NCI-H2029 treated with DMSO at 0.1 percent for 48 hours (cell line): ENCODE measurements around the gene SP2.
A peak's percentile ranks its signal among the peaks of the same experiment; 100 is the strongest.
"Not testable (repeated sequence)": the region's sequence is repeated elsewhere in the genome, so short reads cannot be mapped to it uniquely, and the experiment has no call there.

Source experiments
- DNase-seq: peaks from one replicate; lab custom pipeline; 2025; lab: John Stamatoyannopoulos, UW

SP2 gene

GRCh38 chr17:47891545-47892088 is 4.4 kb upstream of the SP2 start:
- DNase-seq = no peak

GRCh38 chr17:47894498-47895346 is 1.3 kb upstream of the SP2 start:
- no peak for DNase-seq

- peak; percentile 3 for DNase-seq
Measured at GRCh38 chr17:47895347-47895855, 635 bp upstream of the SP2 start.

- peak; percentile 25 for DNase-seq
Measured at GRCh38 chr17:47896672-47897490, 845 bp downstream of the SP2 start.

- no peak for DNase-seq
Measured at GRCh38 chr17:47897561-47897960, 1.5 kb downstream of the SP2 start.

GRCh38 chr17:47898241-47898640 is 2.2 kb downstream of the SP2 start:
- no peak for DNase-seq

- DNase-seq = no peak
Measured at GRCh38 chr17:47899643-47900042, 3.6 kb downstream of the SP2 start.

- no peak for DNase-seq
Measured at GRCh38 chr17:47901423-47901822, 5.4 kb downstream of the SP2 start.

GRCh38 chr17:47902039-47902744 is 6.2 kb downstream of the SP2 start:
- no peak for DNase-seq

- DNase-seq = no peak
Measured at GRCh38 chr17:47905221-47905733, 9.2 kb downstream of the SP2 start.

GRCh38 chr17:47906443-47906842 is 10.4 kb downstream of the SP2 start:
- no peak for DNase-seq

GRCh38 chr17:47907932-47908562 is 12.0 kb downstream of the SP2 start:
- no peak for DNase-seq

GRCh38 chr17:47913050-47913449 is 17.0 kb downstream of the SP2 start:
- DNase-seq = no peak

GRCh38 chr17:47914306-47914948 is 18.4 kb downstream of the SP2 start:
- DNase-seq = no peak

GRCh38 chr17:47915776-47916398 is 19.9 kb downstream of the SP2 start:
- DNase-seq = no peak

GRCh38 chr17:47916489-47917208 is 20.6 kb downstream of the SP2 start:
- DNase-seq = no peak

- no peak for DNase-seq
Measured at GRCh38 chr17:47917581-47917980, 21.5 kb downstream of the SP2 start.

- DNase-seq = no peak
Measured at GRCh38 chr17:47918006-47918405, 22.0 kb downstream of the SP2 start.

GRCh38 chr17:47918991-47919390 is 23.0 kb downstream of the SP2 start:
- DNase-seq = no peak

- not testable (repeated sequence) for DNase-seq
Measured at GRCh38 chr17:47919889-47920288, 23.9 kb downstream of the SP2 start.
